ENCODE measurements around the gene TRANK1. TPM values are rescaled to one million over a fixed set of nuclear protein-coding genes. Genes with fewer than 3 reads are reported as not detected.
A peak's percentile ranks its signal among the peaks of the same experiment; 100 is the strongest.

Gene TRANK1
- total RNA-seq, 1 experiment from 2014 or later, result 0.58 TPM

DNA sequence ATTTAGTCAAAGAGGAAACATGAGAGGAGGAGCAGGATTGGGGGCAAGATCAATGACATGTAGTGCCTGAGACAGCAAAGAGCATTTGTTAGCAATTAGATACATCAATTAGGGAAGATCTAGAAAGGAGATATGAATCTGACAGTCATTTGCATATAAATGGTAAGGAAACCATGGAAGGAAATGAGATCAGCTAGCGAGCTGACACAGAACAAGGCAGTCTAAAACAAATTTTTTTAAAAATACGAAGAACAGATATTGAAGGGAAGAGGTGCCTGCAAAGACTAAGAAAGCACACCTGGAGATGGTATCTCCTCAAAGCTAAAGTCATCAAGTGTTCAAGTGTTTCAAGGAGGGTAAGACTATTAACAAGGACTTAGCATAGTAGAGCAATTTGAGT, 43.5 kb upstream of the TRANK1 start:
- H3K27me3 ChIP-seq (ENCODE audit: low read length), result no peaks in the 10 kb centered on the region
- no peak for TF ChIP-seq EZH2phosphoT487 (IDR thresholded peaks at IDR 0.05; ENCODE audit: borderline replicate concordance, low read length)
- TF ChIP-seq, protein P1, sequence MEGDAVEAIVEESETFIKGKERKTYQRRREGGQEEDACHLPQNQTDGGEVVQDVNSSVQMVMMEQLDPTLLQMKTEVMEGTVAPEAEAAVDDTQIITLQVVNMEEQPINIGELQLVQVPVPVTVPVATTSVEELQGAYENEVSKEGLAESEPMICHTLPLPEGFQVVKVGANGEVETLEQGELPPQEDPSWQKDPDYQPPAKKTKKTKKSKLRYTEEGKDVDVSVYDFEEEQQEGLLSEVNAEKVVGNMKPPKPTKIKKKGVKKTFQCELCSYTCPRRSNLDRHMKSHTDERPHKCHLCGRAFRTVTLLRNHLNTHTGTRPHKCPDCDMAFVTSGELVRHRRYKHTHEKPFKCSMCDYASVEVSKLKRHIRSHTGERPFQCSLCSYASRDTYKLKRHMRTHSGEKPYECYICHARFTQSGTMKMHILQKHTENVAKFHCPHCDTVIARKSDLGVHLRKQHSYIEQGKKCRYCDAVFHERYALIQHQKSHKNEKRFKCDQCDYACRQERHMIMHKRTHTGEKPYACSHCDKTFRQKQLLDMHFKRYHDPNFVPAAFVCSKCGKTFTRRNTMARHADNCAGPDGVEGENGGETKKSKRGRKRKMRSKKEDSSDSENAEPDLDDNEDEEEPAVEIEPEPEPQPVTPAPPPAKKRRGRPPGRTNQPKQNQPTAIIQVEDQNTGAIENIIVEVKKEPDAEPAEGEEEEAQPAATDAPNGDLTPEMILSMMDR (conservative IDR thresholded peaks at IDR 0.05; ENCODE audit: low read depth, low read length), result no peak
- no peak for TF ChIP-seq EZH2 (IDR thresholded peaks at IDR 0.05; ENCODE audit: low read length, unreplicated experiment)
- POLR2A ChIA-PET (ENCODE audit: unreplicated experiment), result interaction anchor here (0.5 kb wide), 1 partner anchor 1028 kb away, joined by 3 read pairs; no protein-coding TSS in a partner anchor
- peak overlapping the region; percentile 15; the same call in 1 of the 2 replicates for H3K4me2 ChIP-seq (ENCODE audit: low read length)
- H3K4me1 ChIP-seq (ENCODE audit: insufficient read depth, low read length), result peaks cover 28% of the 10 kb centered on the region
- intact Hi-C loops (cut with micrococcal nuclease), result no loop called here
- H3K9ac ChIP-seq (ENCODE audit: low read length), result no peak overlapping the region
- no peak for DNase-seq
- peaks cover 44% of the 10 kb centered on the region for H4K20me1 ChIP-seq (ENCODE audit: low read length)
- ATAC-seq, result no peak
- no peak overlapping the region for H2AFZ ChIP-seq (ENCODE audit: low read length)
- no peak overlapping the region for H3K4me3 ChIP-seq (ENCODE audit: low read length)
- no peaks in the 10 kb centered on the region for H3K9me3 ChIP-seq (ENCODE audit: low read length)
- peaks cover 31% of the 10 kb centered on the region for H3K36me3 ChIP-seq (ENCODE audit: low read depth, low read length)
- no peaks in the 10 kb centered on the region for H3K9me2 ChIP-seq (replicated peaks; ENCODE audit: low read length)
- H3K79me2 ChIP-seq (ENCODE audit: low read length), result peaks cover 51% of the 10 kb centered on the region
- CTCF ChIA-PET, result no interaction called here
- BruUV-seq (replicated peaks), result no TSS peak
- H3K27ac ChIP-seq (ENCODE audit: low read length), result no peak overlapping the region
- no peaks in the 10 kb centered on the region for H3F3A ChIP-seq (ENCODE audit: low read length, unreplicated experiment)

DNA sequence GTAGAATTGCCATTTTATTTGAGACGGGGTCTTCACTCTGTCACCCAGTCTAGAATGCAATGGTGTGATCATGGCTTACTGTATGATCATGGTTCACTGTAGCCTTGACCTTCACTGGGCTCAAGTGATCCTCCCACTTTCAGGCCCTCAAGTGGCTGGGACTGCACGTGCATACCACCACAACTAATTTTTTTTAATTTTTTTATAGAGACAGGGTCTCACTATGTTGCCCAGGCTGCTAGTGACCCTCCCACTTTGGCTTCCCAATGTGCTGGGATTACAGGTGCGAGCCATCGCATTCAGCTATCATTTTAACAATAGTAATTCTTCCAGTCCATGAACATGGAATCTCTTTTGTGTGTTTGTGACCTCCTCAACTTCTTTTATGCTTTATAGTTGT, 36.2 kb upstream of the TRANK1 start:
- CTCF ChIA-PET, result no interaction called here
- Histone ChIP-seq H3K4me3 (ENCODE audit: low read length) (no peak overlapping the region), H3K79me2 (ENCODE audit: low read length) (no peaks in the 10 kb centered on the region), H2AFZ (ENCODE audit: low read length) (no peak overlapping the region), H3K9ac (ENCODE audit: low read length) (no peak overlapping the region), H3K4me2 (ENCODE audit: low read length) (no peak overlapping the region), H3F3A (ENCODE audit: low read length, unreplicated experiment) (no peaks in the 10 kb centered on the region), H3K9me3 (ENCODE audit: low read length) (no peaks in the 10 kb centered on the region), H3K9me2 (replicated peaks; ENCODE audit: low read length) (no peaks in the 10 kb centered on the region), H3K27ac (ENCODE audit: low read length) (no peak overlapping the region), H4K20me1 (ENCODE audit: low read length) (no peaks in the 10 kb centered on the region), H3K36me3 (ENCODE audit: low read depth, low read length) (peaks cover 31% of the 10 kb centered on the region), H3K4me1 (ENCODE audit: insufficient read depth, low read length) (no peaks in the 10 kb centered on the region), H3K27me3 (ENCODE audit: low read length) (no peaks in the 10 kb centered on the region)
- ATAC-seq, result no peak
- DNase-seq, result no peak
- intact Hi-C loops (cut with micrococcal nuclease), result no loop called here
- TF ChIP-seq, protein P1 (conservative IDR thresholded peaks at IDR 0.05; ENCODE audit: low read depth, low read length), result no peak
- TF ChIP-seq EZH2 (IDR thresholded peaks at IDR 0.05; ENCODE audit: low read length, unreplicated experiment) (no peak), EZH2phosphoT487 (IDR thresholded peaks at IDR 0.05; ENCODE audit: borderline replicate concordance, low read length) (no peak)
- BruUV-seq (replicated peaks), result no TSS peak
- POLR2A ChIA-PET (ENCODE audit: unreplicated experiment), result no interaction called here

DNA sequence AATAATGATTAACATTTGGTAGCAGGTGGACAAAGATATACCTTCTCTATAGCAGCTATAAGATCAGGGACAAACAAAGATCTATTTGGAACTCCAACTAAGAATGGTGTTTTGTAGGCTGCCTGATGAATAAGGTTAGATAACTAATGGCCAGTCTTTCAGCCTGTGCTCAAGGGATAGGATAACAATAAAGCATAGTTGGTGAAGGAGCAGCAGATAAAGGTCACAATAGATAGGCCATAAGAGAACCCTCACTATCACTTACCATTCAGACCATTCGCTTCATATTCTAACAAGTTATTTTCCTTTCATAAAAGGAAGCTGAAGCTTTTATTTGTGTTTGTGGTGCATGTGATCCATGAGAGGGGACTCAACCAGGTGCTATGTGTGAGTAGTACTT, 28.3 kb upstream of the TRANK1 start:
- Histone ChIP-seq H3K27ac (ENCODE audit: low read length) (no peak overlapping the region), H3K9me2 (replicated peaks; ENCODE audit: low read length) (no peaks in the 10 kb centered on the region), H4K20me1 (ENCODE audit: low read length) (no peaks in the 10 kb centered on the region), H3K4me3 (ENCODE audit: low read length) (no peak overlapping the region), H3K9ac (ENCODE audit: low read length) (no peak overlapping the region), H3K4me2 (ENCODE audit: low read length) (no peak overlapping the region), H3K27me3 (ENCODE audit: low read length) (no peaks in the 10 kb centered on the region), H3K4me1 (ENCODE audit: insufficient read depth, low read length) (peaks cover 3% of the 10 kb centered on the region; the same call in 1 of the 2 replicates), H3K36me3 (ENCODE audit: low read depth, low read length) (no peaks in the 10 kb centered on the region), H3K79me2 (ENCODE audit: low read length) (no peaks in the 10 kb centered on the region), H3K9me3 (ENCODE audit: low read length) (no peaks in the 10 kb centered on the region), H3F3A (ENCODE audit: low read length, unreplicated experiment) (no peaks in the 10 kb centered on the region), H2AFZ (ENCODE audit: low read length) (no peak overlapping the region)
- ATAC-seq, result no peak
- TF ChIP-seq, protein P1 (conservative IDR thresholded peaks at IDR 0.05; ENCODE audit: low read depth, low read length), result no peak
- TF ChIP-seq EZH2 (IDR thresholded peaks at IDR 0.05; ENCODE audit: low read length, unreplicated experiment), result no peak
- TF ChIP-seq EZH2phosphoT487 (IDR thresholded peaks at IDR 0.05; ENCODE audit: borderline replicate concordance, low read length), result no peak
- ChIA-PET POLR2A (ENCODE audit: unreplicated experiment) (no interaction called here), CTCF (no interaction called here)
- BruUV-seq (replicated peaks), result no TSS peak
- intact Hi-C loops (cut with micrococcal nuclease), result no loop called here
- no peak for DNase-seq
